Loucy (cell line): ENCODE results near the gene KNL1.

Experiments
- H2AFZ ChIP-seq: fragments of 200-600 bp; sonication (generic); 2 replicates; pipeline ENCODE4 v1.6.0; 2016; ENCODE audit warnings: antibody characterized with exemption, mild to moderate bottlenecking, low read length, moderate library complexity
- H3F3A ChIP-seq: fragments of 200-600 bp; 2 replicates; pipeline ENCODE4 v1.6.0; 2016; ENCODE audit warnings: antibody characterized with exemption, low read depth, mild to moderate bottlenecking
- H3K27me3 ChIP-seq: fragments of 200-600 bp; sonication (generic); 2 replicates; pipeline ENCODE4 v1.6.1; 2014; ENCODE audit warnings: low read length, mild to moderate bottlenecking; ENCODE audit not compliant: insufficient read depth, poor library complexity, severe bottlenecking
- H3K36me3 ChIP-seq: fragments of 200-600 bp; sonication (generic); 2 replicates; pipeline ENCODE4 v1.6.1; 2016; ENCODE audit warnings: low read length; ENCODE audit not compliant: insufficient read depth
- H3K4me1 ChIP-seq: fragments of 200-600 bp; sonication (generic); 2 replicates; pipeline ENCODE4 v1.5.1; 2014; ENCODE audit warnings: low read length, mild to moderate bottlenecking; ENCODE audit not compliant: insufficient read depth, poor library complexity, severe bottlenecking
- H3K4me2 ChIP-seq: fragments of 200-600 bp; sonication (generic); 2 replicates; pipeline ENCODE4 v1.6.0; 2014; ENCODE audit warnings: antibody characterized with exemption, low read length, low read depth, mild to moderate bottlenecking; ENCODE audit not compliant: poor library complexity, severe bottlenecking
- H3K4me3 ChIP-seq: fragments of 200-600 bp; sonication (generic); 2 replicates; pipeline ENCODE4 v1.5.1; 2014; ENCODE audit warnings: low read length, mild to moderate bottlenecking, mixed read lengths; ENCODE audit not compliant: poor library complexity, severe bottlenecking
- H3K79me2 ChIP-seq: fragments of 200-600 bp; sonication (generic); 2 replicates; pipeline ENCODE4 v1.6.1; 2014; ENCODE audit warnings: low read length; ENCODE audit not compliant: insufficient read depth
- H3K9ac ChIP-seq: fragments of 200-600 bp; sonication (generic); 2 replicates; pipeline ENCODE4 v1.6.0; 2014; ENCODE audit warnings: mild to moderate bottlenecking, low read depth, low read length, moderate library complexity; ENCODE audit not compliant: poor library complexity, severe bottlenecking
- H3K9me2 ChIP-seq: fragments of 200-600 bp; sonication (generic); replicated peaks from 2 replicates; pipeline ENCODE4 v1.6.1; 2016; ENCODE audit warnings: low read depth, low read length, mixed read lengths
- H3K9me3 ChIP-seq: fragments of 200-600 bp; sonication (generic); 2 replicates; pipeline ENCODE4 v1.6.1; 2014; ENCODE audit warnings: mild to moderate bottlenecking, antibody characterized with exemption, low read length, low read depth; ENCODE audit not compliant: insufficient read depth
- H4K20me1 ChIP-seq: fragments of 200-600 bp; sonication (generic); 2 replicates; pipeline ENCODE4 v1.6.0; 2014; ENCODE audit warnings: antibody characterized with exemption, low read length, mild to moderate bottlenecking; ENCODE audit not compliant: insufficient read depth, poor library complexity, severe bottlenecking
- CTCF ChIP-seq: fragments of 200-600 bp; sonication (generic); conservative IDR thresholded peaks from 2 replicates; pipeline ENCODE4 v1.5.1; 2014; ENCODE audit warnings: mild to moderate bottlenecking, antibody characterized with exemption, low read length
- EZH2phosphoT487 ChIP-seq: fragments of 200-600 bp; IDR thresholded peaks from 2 replicates; pipeline ENCODE4 v1.6.1; 2018; ENCODE audit warnings: antibody characterized with exemption, mild to moderate bottlenecking, moderate library complexity, borderline replicate concordance

KNL1 gene

DNA sequence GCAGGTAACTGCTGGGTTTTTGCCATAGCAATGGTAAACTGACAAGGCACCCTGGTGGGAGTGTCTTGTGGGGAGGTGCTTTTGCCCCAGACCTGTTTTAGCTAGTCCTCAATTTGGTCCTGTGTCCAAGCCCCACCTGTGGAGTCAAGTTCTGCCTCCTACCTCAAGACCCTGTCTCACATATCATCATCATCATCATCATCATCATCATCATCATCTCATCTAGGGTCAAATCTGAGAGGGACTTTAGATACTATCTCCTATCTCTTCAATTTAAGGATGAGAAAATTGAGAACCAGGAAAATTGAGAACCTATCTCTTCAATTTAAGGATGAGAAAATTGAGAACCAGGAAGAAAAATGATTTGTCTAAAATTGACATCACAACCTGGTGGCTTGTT is 9.9 kb downstream of the KNL1 start:
- H3K36me3 ChIP-seq: peaks cover 57% of the 10 kb centered on the region; the same call in 1 of the 2 replicates
- peaks cover 58% of the 10 kb centered on the region for H3K79me2 ChIP-seq
- no peak overlapping the region for H2AFZ ChIP-seq
- H3K9ac ChIP-seq: no peak overlapping the region
- H3F3A ChIP-seq: no peaks in the 10 kb centered on the region
- H3K9me2 ChIP-seq: no peaks in the 10 kb centered on the region
- H3K4me2 ChIP-seq: no peak overlapping the region
- no peaks in the 10 kb centered on the region for H3K9me3 ChIP-seq
- no peaks in the 10 kb centered on the region for H3K27me3 ChIP-seq
- H3K4me3 ChIP-seq: no peak overlapping the region
- no peaks in the 10 kb centered on the region for H4K20me1 ChIP-seq
- no peak for TF ChIP-seq EZH2phosphoT487
- no peak for TF ChIP-seq CTCF
- H3K4me1 ChIP-seq: peaks cover 4% of the 10 kb centered on the region

GRCh38 chr15:40613080-40613479 is 19.0 kb downstream of the KNL1 start:
- H3K9ac ChIP-seq: no peak overlapping the region
- H3K9me3 ChIP-seq: no peaks in the 10 kb centered on the region
- H4K20me1 ChIP-seq: no peaks in the 10 kb centered on the region
- no peaks in the 10 kb centered on the region for H3K27me3 ChIP-seq
- H3K9me2 ChIP-seq: no peaks in the 10 kb centered on the region
- no peak overlapping the region for H2AFZ ChIP-seq
- no peak overlapping the region for H3K4me2 ChIP-seq
- no peaks in the 10 kb centered on the region for H3F3A ChIP-seq
- TF ChIP-seq EZH2phosphoT487 (no peak), CTCF (no peak)
- no peaks in the 10 kb centered on the region for H3K4me1 ChIP-seq
- H3K36me3 ChIP-seq: peaks cover 65% of the 10 kb centered on the region
- no peaks in the 10 kb centered on the region for H3K79me2 ChIP-seq
- no peak overlapping the region for H3K4me3 ChIP-seq

GRCh38 chr15:40618023-40618422 is 24.0 kb downstream of the KNL1 start:
- no peaks in the 10 kb centered on the region for H4K20me1 ChIP-seq
- no peaks in the 10 kb centered on the region for H3K27me3 ChIP-seq
- H3K9me2 ChIP-seq: no peaks in the 10 kb centered on the region
- no peak overlapping the region for H3K9ac ChIP-seq
- H3K36me3 ChIP-seq: peaks cover 76% of the 10 kb centered on the region
- H3F3A ChIP-seq: no peaks in the 10 kb centered on the region
- H3K4me3 ChIP-seq: no peak overlapping the region
- no peak overlapping the region for H2AFZ ChIP-seq
- no peaks in the 10 kb centered on the region for H3K9me3 ChIP-seq
- TF ChIP-seq EZH2phosphoT487 (no peak), CTCF (no peak)
- no peaks in the 10 kb centered on the region for H3K4me1 ChIP-seq
- H3K79me2 ChIP-seq: no peaks in the 10 kb centered on the region
- H3K4me2 ChIP-seq: no peak overlapping the region
